Ovary (tissue), 9 donors: ENCODE results near the gene HKDC1. TPM values are rescaled to one million over a fixed set of nuclear protein-coding genes. Genes with fewer than 3 reads are reported as not detected.

Experiments used
- DNase-seq, 5 donors: peaks; one replicate each; pipeline ENCODE4 v3.0.0-alpha.2; 2019 to 2020
- H3K27ac ChIP-seq, 2 donors: fragments of 200-600 bp; one replicate each; pipeline versions ENCODE4 v1.5.1 to v1.8.0; 2019 to 2022
- H3K27me3 ChIP-seq: fragments of 200-600 bp; one replicate; pipeline ENCODE4 v1.8.0; 2022
- H3K36me3 ChIP-seq: fragments of 200-600 bp; sonication (generic); one replicate; pipeline ENCODE4 v1.5.1; 2019
- H3K4me1 ChIP-seq: one replicate; pipeline ENCODE4 v1.8.1; 2013; ENCODE audit warnings: mild to moderate bottlenecking, moderate library complexity; ENCODE audit not compliant: insufficient read depth
- H3K4me3 ChIP-seq: fragments of 200-600 bp; sonication (generic); one replicate; pipeline ENCODE4 v1.5.1; 2017
- H3K9me3 ChIP-seq, 2 donors: fragments of 200-600 bp in 1 of 2; sonication (generic) in 1 of 2; one replicate each; pipeline versions ENCODE4 v1.5.1 to v1.8.1; 2013 to 2019; ENCODE audit warnings: mild to moderate bottlenecking in 1 of 2, moderate library complexity in 1 of 2
- EP300 ChIP-seq: sonication (generic); formaldehyde crosslinking; IDR thresholded peaks from one replicate; pipeline ENCODE4 v1.6.1; 2017; ENCODE audit warnings: antibody characterized with exemption
- POLR2A ChIP-seq: fragments of 450-650 bp; IDR thresholded peaks from one replicate; pipeline ENCODE4 v1.6.1; 2017; ENCODE audit warnings: antibody characterized with exemption, mild to moderate bottlenecking, moderate library complexity
- WGBS, 3 donors: extraction: QIAGEN DNeasy Blood & Tissue Kit in 1 of 3; methylation state at CpG; one replicate each; pipeline versions ENCODE4 v1.1.5 to v1.1.7; 2013 to 2017; 5-methylcytosine and 5-hydroxymethylcytosine counted together
- intact Hi-C, 4 donors: fragments of 100-400 bp; cut with DNase I; formaldehyde crosslinking; loops; one replicate each; pipeline versions ENCODE4 v1.11.0 to v1.15.1; 2022 to 2023
- polyA plus RNA-seq, 2 donors: library from polyadenylated mRNA; stranded (reverse); fragments of 200-250 nt in 1 of 2; fragments of 350-450 nt in 1 of 2; fragmentation: Illumina TruSeq in 1 of 2; extraction: RNeasy Lipid Tissue Mini Kit (QIAGEN cat#74804) in 1 of 2; gene quantifications; one replicate each; pipeline ENCODE4 v1.2.3, GENCODE V29; 2013 to 2014
- total RNA-seq, 7 donors: library from RNA; depleted of rRNA in 2 of 7; stranded (reverse); fragments of >200 nt in 2 of 7; fragmentation: NEBNext Ultra II Directional in 3 of 7; extraction: Animal tissue kit (Norgen Biotek cat#: 25700) in 3 of 7; gene quantifications; one replicate each; pipeline versions ENCODE4 v1.1.0 to v1.2.4, GENCODE V29; 2016 to 2023
- TF ChIP-seq, protein P1 (sequence below), 3 donors: fragments of 450-650 bp in 2 of 3; fragments of 200-600 bp in 1 of 3; IDR thresholded peaks; one replicate each; pipeline versions ENCODE4 v1.5.1 to v1.8.0; 2016 to 2022; ENCODE audit warnings: antibody characterized with exemption in 3 of 3, mild to moderate bottlenecking in 1 of 3
- donor health status: DM: no; HTN: no; CAD: no; lungs with moderate emphysema.
- donor health status: DM: no; HTN: no; CAD: no.
- donor health status: Bipolar disorder and iron deficiency.
- donor health status: DM: yes; HTN: yes; CAD: no.
- donor health status: DM: no; HTN: no; CAD: no.
- donor health status: DM: yes; HTN: yes; CAD: no.

The HKDC1 gene
- total and polyA plus RNA-seq, 9 donors, result 0.01 to 6.4 (median 0.94) TPM; not detected in 2

DNA sequence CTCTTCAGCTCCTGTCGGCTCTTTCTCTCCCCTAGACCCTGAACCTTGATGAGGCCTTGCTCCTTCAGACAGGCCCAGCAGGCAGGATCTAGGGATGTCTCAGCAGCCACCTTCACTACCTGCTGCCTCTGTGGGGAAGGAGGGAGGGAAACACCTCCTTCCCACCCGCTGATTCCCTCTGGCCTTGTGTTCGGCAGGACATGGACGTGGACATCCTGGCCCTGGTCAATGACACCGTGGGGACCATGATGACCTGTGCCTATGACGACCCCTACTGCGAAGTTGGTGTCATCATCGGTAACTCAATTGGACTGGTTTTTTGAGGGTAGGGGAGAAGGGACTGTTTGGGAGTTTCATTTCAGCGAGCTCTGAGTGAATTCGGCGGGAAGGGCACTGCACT, 20.3 kb downstream of the HKDC1 start:
- Histone ChIP-seq H3K27ac (no peak overlapping the region), H3K4me3 (no peak overlapping the region), H3K4me1 (no peaks in the 10 kb centered on the region), H3K27me3 (no peaks in the 10 kb centered on the region), H3K36me3 (no peaks in the 10 kb centered on the region), H3K9me3 (no peaks in the 10 kb centered on the region)
- intact Hi-C loops, result loop anchor here in 1 of 4 donors (2.0 kb wide), 1 partner anchor 152 kb away; no protein-coding TSS in a partner anchor
- DNase-seq, result no peak
- TF ChIP-seq EP300 (no peak), POLR2A (no peak)
- TF ChIP-seq, protein P1, sequence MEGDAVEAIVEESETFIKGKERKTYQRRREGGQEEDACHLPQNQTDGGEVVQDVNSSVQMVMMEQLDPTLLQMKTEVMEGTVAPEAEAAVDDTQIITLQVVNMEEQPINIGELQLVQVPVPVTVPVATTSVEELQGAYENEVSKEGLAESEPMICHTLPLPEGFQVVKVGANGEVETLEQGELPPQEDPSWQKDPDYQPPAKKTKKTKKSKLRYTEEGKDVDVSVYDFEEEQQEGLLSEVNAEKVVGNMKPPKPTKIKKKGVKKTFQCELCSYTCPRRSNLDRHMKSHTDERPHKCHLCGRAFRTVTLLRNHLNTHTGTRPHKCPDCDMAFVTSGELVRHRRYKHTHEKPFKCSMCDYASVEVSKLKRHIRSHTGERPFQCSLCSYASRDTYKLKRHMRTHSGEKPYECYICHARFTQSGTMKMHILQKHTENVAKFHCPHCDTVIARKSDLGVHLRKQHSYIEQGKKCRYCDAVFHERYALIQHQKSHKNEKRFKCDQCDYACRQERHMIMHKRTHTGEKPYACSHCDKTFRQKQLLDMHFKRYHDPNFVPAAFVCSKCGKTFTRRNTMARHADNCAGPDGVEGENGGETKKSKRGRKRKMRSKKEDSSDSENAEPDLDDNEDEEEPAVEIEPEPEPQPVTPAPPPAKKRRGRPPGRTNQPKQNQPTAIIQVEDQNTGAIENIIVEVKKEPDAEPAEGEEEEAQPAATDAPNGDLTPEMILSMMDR (IDR thresholded peaks at IDR 0.05), result no peak
- WGBS, 3 donors, result 92 to 95% (median 94%) methylated on average over 11 of the region's 11 CpGs

DNA sequence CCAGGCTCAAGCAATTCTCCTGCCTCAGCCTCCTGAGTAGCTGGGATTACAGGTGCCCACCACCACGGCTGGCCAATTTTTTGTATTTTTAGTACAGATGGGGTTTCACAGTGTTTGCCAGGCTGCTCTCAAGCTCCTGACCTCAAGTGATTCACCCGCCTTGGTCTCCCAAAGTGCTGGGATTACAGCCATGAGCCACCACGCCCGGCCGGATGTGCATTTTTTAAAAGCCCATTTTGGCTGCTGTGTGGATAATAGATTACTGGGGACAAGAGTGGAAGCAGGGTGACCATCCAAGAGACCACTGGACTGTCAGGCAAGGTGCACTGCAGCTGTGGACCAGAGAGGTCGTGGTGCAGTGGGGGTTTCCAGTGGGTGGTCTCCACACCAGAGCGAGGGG, 21.4 kb downstream of the HKDC1 start:
- DNase-seq, result no peak
- Histone ChIP-seq H3K4me1 (no peaks in the 10 kb centered on the region), H3K4me3 (no peak overlapping the region), H3K9me3 (no peaks in the 10 kb centered on the region), H3K27me3 (no peaks in the 10 kb centered on the region), H3K36me3 (no peaks in the 10 kb centered on the region), H3K27ac (no peak overlapping the region)
- intact Hi-C loops, result loop anchor here in 1 of 4 donors (2.0 kb wide), 1 partner anchor 151 kb away; no protein-coding TSS in a partner anchor
- 72 to 79% (median 74%) methylated on average over 7 of the region's 7 CpGs for WGBS, 3 donors
- no peak for TF ChIP-seq EP300
- TF ChIP-seq, protein P1 (IDR thresholded peaks at IDR 0.05), result no peak
- TF ChIP-seq POLR2A, result no peak

DNA sequence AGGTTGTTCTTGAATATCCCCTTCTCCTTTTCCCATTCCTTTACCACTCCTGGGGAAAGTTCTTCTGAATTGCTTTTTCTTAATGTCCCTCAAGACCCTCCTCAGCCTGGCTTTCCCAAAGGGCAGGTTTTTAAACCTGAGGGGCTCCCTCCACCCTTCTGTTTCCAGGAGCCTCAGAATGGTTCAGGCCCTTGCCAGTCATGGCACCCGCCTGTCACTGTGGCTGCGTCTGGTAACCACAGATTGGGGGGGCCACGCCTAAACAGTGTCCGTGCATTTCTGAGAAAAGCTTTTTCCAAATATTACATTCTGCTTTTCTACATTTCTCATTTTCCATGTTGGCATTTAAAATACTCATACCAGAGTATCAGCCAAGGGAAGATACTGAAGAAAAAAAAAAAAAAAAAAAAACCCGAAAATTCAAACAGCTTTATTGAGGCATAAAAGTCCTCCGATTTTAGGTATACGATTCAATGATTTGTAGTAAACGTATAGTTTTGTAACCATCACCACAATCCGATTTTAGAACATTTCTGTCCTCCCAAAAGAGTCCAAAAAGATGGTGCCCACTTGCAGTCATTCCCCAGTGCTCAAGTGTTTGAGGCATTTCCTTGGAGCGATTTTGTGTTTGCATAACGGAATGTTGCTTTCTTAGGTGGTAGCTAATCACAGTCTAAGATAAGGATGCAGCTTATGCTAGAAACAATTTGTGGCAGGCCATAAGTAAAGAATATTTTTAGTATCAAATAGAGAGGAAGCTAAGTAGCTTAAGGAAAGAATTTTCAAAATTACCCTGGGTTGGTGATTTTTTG, 22.1 kb downstream of the HKDC1 start:
- Histone ChIP-seq H3K27me3 (no peaks in the 10 kb centered on the region), H3K4me1 (no peaks in the 10 kb centered on the region), H3K36me3 (no peaks in the 10 kb centered on the region), H3K4me3 (no peak overlapping the region), H3K27ac (no peak overlapping the region), H3K9me3 (no peaks in the 10 kb centered on the region)
- no peak for TF ChIP-seq EP300
- TF ChIP-seq, protein P1 (IDR thresholded peaks at IDR 0.05), result no peak
- no peak for TF ChIP-seq POLR2A
- 60 to 70% (median 67%) methylated on average over 11 of the region's 11 CpGs for WGBS, 3 donors
- intact Hi-C loops, result no loop called here
- no peak for DNase-seq

DNA sequence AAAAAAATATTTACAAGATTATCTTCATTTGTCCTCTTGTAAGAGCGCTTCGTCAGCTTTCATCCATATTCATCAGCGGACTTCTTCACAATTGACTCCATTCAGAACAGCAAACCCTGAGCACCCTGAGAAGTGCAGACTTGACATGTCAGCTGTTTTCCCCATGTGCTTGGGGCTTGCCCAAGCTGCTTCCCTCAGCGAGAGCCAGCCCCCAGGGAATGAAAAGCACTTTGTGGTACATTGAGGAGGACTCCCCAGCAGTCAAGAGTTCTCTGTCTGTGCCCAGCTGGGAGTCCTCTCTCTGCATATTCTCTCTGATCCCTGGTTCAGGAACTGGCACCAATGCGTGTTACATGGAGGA, 22.7 kb downstream of the HKDC1 start:
- no peak for DNase-seq
- Histone ChIP-seq H3K4me3 (no peak overlapping the region), H3K27me3 (no peaks in the 10 kb centered on the region), H3K4me1 (no peaks in the 10 kb centered on the region), H3K27ac (no peak overlapping the region), H3K9me3 (no peaks in the 10 kb centered on the region), H3K36me3 (no peaks in the 10 kb centered on the region)
- intact Hi-C loops, result no loop called here
- 28 to 48% (median 37%) methylated on average over 5 of the region's 5 CpGs for WGBS, 3 donors
- TF ChIP-seq POLR2A, result no peak
- TF ChIP-seq, protein P1 (IDR thresholded peaks at IDR 0.05), result no peak
- no peak for TF ChIP-seq EP300
